ENCODE measurements around the gene WWC1.

GRCh38 chr5:168312606-168313295 is 21.3 kb downstream of the WWC1 start:
- no peak for TF ChIP-seq EZH2 (IDR thresholded peaks at IDR 0.05; ENCODE audit: low read depth)
- TF ChIP-seq, protein P1, sequence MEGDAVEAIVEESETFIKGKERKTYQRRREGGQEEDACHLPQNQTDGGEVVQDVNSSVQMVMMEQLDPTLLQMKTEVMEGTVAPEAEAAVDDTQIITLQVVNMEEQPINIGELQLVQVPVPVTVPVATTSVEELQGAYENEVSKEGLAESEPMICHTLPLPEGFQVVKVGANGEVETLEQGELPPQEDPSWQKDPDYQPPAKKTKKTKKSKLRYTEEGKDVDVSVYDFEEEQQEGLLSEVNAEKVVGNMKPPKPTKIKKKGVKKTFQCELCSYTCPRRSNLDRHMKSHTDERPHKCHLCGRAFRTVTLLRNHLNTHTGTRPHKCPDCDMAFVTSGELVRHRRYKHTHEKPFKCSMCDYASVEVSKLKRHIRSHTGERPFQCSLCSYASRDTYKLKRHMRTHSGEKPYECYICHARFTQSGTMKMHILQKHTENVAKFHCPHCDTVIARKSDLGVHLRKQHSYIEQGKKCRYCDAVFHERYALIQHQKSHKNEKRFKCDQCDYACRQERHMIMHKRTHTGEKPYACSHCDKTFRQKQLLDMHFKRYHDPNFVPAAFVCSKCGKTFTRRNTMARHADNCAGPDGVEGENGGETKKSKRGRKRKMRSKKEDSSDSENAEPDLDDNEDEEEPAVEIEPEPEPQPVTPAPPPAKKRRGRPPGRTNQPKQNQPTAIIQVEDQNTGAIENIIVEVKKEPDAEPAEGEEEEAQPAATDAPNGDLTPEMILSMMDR (conservative IDR thresholded peaks at IDR 0.05), result no peak

Measured in PC-9 (cell line).